Immature natural killer cell (primary cell): Measurements from ENCODE around the gene ACTN3. TPM values are rescaled to one million over a fixed set of nuclear protein-coding genes. Genes with fewer than 3 reads are reported as not detected.
"Not testable (repeated sequence)": the region's sequence is repeated elsewhere in the genome, so short reads cannot be mapped to it uniquely, and the experiment has no call there.

Experiments
- DNase-seq, 3 donors: peaks; one replicate each; pipeline ENCODE4 v3.0.0; 2022; ENCODE audit warnings: mixed read lengths in 1 of 3
- H3K27ac Mint-ChIP-seq, 6 donors: one replicate each; pipeline ENCODE4 v1.8.0; 2020; ENCODE audit warnings: mixed read lengths in 6 of 6, mild to moderate bottlenecking in 5 of 6, inconsistent platforms in 4 of 6, moderate library complexity in 3 of 6
- H3K27me3 Mint-ChIP-seq, 3 donors: one replicate each; pipeline ENCODE4 v1.8.0; 2020 to 2021; ENCODE audit warnings: low read depth in 3 of 3, mild to moderate bottlenecking in 3 of 3, mixed read lengths in 3 of 3, moderate library complexity in 3 of 3, inconsistent platforms in 1 of 3
- H3K36me3 Mint-ChIP-seq, 3 donors: one replicate each; pipeline ENCODE4 v1.8.0; 2020; ENCODE audit warnings: mixed read lengths in 3 of 3, inconsistent platforms in 2 of 3, mild to moderate bottlenecking in 2 of 3
- H3K4me1 Mint-ChIP-seq, 2 donors: one replicate each; pipeline ENCODE4 v1.8.0; 2020; ENCODE audit warnings: inconsistent platforms in 2 of 2, mild to moderate bottlenecking in 2 of 2, mixed read lengths in 2 of 2, moderate library complexity in 1 of 2
- H3K4me3 Mint-ChIP-seq, 5 donors: one replicate each; pipeline ENCODE4 v1.8.0; 2020; ENCODE audit warnings: mild to moderate bottlenecking in 5 of 5, mixed read lengths in 5 of 5, inconsistent platforms in 3 of 5, moderate library complexity in 3 of 5
- H3K9me3 Mint-ChIP-seq, 6 donors: one replicate each; pipeline ENCODE4 v1.8.0; 2020; ENCODE audit warnings: mild to moderate bottlenecking in 6 of 6, mixed read lengths in 6 of 6, inconsistent platforms in 4 of 6, moderate library complexity in 3 of 6
- polyA plus RNA-seq, 3 donors: library from polyadenylated mRNA; unstranded; fragments of 300-500 nt; fragmentation: Illumina TruSeq; gene quantifications; one replicate each; pipeline ENCODE4 v1.2.3, GENCODE V29; 2021

The ACTN3 gene
- polyA plus RNA-seq, 3 donors from 2014 or later = 0.07 TPM; not detected in 2

DNA sequence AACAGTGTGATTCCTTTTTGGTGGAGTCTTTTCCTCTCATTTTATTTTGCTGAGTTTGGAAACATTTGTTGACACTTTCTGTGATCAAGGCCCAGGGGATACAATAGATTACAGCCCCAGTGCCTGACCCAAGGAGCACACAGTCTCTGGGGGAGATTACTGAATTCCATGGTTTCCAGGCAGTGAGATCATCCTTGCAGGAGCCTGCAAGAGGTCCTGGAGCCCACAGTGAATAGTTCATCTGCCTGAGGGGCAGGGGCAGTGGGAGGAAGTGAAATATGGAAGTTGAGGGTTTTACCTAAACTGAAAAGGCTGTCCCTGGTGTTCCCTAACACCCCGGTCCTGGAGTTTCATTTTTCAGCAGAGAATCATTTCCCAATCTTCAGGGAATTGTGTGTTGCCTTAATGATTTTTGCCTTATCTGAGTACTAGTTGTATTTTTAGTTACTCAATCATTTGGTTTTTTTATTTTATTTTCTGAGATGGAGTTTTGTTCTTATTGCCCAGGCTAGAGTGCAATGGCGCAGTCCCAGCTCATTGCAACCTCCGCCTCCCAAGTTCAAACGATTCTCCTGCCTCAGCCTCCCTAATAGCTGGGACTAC lies 54.0 kb downstream of the ACTN3 start:
- H3K9me3 Mint-ChIP-seq = no peaks in the 10 kb centered on the region
- no peak overlapping the region for H3K4me3 Mint-ChIP-seq
- H3K27me3 Mint-ChIP-seq = no peaks in the 10 kb centered on the region
- no peak for DNase-seq
- H3K4me1 Mint-ChIP-seq = peaks cover 0 to 1% of the 10 kb centered on the region in 2 donors
- H3K27ac Mint-ChIP-seq = peak overlapping the region in 2 of 6 donors; percentile 1 to 16
- peaks cover 3 to 30% (median 9%) of the 10 kb centered on the region in 3 donors for H3K36me3 Mint-ChIP-seq

DNA sequence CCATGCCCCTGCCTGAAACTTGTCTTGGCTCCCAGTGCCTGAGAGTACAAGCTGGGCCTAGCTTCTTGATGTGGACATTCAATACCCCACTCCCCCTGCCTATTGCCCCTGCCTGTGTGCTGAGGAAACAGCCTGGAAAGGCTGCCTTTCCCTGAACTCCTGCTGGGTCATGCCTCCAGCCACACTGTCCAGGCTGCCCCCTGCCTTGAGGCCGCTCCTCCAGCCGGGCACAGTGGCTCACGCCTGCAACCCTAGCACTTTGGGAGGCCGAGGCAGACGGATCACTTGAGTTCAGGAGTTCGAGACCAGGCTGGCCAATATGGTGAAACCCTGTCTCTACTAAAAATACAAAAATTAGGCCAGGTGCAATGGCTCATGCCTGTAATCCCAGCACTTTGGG lies 56.4 kb downstream of the ACTN3 start:
- no peak for DNase-seq
- Mint-ChIP-seq H3K9me3 (no peaks in the 10 kb centered on the region), H3K4me1 (no peaks in the 10 kb centered on the region), H3K36me3 (peaks cover 3 to 30% (median 9%) of the 10 kb centered on the region in 3 donors), H3K27me3 (no peaks in the 10 kb centered on the region), H3K27ac (no peak overlapping the region), H3K4me3 (no peak overlapping the region)

DNA sequence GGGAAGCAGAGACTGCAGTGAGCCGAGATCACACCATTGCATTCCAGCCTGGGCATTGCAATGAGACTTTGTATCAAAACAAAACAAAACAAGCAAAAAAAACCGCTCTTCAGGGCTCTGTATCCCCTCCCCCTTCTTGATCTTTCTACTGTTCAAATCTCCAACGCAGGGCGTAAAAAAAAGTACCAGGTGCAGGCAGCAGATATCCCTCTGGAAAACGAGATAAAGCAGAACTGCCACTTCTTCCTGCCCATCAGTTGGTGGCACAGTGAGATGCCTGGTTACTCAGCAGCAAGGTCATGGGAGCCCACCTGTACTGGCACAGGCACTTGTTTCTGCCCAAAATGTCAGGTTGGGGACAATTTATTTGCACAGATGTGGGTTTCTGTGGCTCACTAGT lies 57.5 kb downstream of the ACTN3 start:
- Mint-ChIP-seq H3K36me3 (peaks cover 3 to 26% (median 9%) of the 10 kb centered on the region in 3 donors), H3K27ac (no peak overlapping the region), H3K27me3 (no peaks in the 10 kb centered on the region), H3K4me1 (no peaks in the 10 kb centered on the region), H3K9me3 (no peaks in the 10 kb centered on the region), H3K4me3 (no peak overlapping the region)
- no peak for DNase-seq

DNA sequence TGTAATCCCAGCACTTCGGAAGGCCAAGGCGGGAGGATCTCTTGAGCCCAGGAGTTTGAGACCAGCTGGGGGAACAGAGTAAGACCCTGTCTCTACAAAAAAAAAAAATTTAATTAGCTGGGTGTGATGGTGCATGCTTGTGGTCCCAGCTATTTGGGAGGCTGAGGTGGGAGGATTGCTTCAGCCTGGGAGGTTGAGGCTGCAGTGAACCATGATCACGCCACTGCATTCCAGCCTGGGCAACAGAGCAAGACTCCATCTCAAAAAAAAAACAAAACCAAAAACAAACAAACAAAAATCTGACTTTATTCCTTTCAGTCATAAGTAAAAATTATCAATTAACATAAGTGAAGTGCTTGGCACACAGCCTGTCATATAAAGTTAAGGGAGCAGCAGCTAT lies 59.9 kb downstream of the ACTN3 start:
- H3K27ac Mint-ChIP-seq, H3K4me3 Mint-ChIP-seq, H3K9me3 Mint-ChIP-seq, DNase-seq, H3K27me3 Mint-ChIP-seq: not testable (repeated sequence)
- Mint-ChIP-seq H3K36me3 (peaks cover 3 to 19% (median 9%) of the 10 kb centered on the region in 3 donors), H3K4me1 (peaks cover 15% of the 10 kb centered on the region in 2 donors)

DNA sequence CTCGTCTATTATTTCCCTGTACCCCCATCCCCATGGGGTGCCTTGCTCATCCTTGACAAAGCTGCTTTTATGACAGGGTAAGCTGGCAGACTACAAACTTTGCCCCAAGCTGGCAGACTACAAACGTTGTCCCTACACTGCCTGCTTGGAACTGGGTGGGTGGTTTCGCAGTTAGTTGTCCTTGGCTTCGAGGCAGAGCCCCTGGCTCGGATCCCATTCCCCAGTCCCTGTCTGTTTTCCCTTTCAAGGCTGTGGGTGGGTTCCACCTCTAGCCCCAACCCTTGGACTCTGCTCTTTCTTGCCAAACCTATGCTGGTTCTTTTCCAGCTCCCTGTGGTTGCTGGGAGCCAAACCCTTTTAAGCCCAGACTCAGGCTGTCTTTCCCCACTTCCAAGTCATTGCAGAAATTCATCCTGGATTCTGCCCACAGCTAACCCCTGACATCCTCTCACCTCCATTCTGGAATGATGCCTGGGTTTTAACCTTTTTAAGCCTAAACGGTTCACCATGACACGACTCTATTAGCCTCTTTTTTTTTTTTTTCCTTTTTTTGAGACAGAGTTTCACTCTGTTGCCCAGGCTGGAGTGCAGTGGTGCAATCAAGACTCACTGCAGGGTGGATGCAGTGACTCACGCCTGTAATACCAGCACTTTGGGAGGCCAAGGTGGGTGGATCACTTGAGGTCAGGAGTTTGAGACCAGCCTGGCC lies 60.6 kb downstream of the ACTN3 start:
- Mint-ChIP-seq H3K4me1 (peaks cover 15% of the 10 kb centered on the region in 2 donors), H3K36me3 (peaks cover 3 to 14% (median 9%) of the 10 kb centered on the region in 3 donors), H3K27me3 (no peaks in the 10 kb centered on the region), H3K4me3 (no peak overlapping the region), H3K9me3 (no peaks in the 10 kb centered on the region), H3K27ac (no peak overlapping the region)
- DNase-seq = no peak

DNA sequence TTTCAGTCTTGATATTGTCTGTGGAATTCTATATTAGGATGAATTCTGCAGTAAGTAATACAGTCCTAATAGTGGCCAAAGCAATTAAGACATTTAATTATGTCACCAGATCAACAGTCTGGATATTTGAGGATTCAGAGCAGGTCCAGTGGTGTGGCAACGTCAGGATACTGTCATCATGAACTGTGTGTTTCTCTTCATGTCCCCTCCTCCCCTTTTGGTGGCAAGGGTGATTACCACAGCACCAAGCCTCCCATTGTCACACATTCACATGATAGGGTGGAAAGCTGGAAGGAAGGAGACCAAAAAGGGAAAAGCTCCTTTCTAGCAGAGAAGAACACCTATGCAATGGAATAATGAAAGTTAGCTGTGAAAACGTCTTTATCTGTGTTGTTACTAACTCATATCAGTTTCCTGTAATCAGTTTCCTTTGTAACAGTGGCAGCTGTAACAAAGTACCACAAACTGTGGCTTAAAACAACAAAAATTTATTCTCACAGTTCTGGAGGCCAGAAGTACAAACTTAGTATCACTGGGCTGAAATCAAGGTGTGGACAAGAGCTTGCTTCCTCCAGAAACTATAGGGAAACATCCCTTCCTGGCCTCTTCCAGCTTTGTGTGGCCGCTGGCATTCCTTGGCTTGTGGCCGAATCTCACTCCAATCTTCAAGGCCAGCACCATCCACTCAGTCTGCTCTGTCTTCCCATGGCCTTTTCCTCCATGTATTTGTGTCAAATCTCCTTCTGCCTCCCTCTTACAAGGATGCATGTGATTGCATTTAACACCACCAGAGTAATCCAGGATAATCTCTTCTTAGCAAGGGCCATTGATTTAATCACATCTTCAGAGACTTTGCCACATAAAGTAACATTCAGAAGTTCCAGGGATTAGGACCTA lies 63.3 kb downstream of the ACTN3 start:
- DNase-seq = no peak
- Mint-ChIP-seq H3K27me3 (no peaks in the 10 kb centered on the region), H3K27ac (peak overlapping the region; percentile 69 to 93 (median 89)), H3K4me3 (peak overlapping the region in 4 of 5 donors; percentile 12 to 60 (median 26)), H3K4me1 (peaks cover 15 to 16% of the 10 kb centered on the region in 2 donors), H3K9me3 (no peaks in the 10 kb centered on the region), H3K36me3 (peaks cover 1 to 3% (median 2%) of the 10 kb centered on the region in 3 donors)

DNA sequence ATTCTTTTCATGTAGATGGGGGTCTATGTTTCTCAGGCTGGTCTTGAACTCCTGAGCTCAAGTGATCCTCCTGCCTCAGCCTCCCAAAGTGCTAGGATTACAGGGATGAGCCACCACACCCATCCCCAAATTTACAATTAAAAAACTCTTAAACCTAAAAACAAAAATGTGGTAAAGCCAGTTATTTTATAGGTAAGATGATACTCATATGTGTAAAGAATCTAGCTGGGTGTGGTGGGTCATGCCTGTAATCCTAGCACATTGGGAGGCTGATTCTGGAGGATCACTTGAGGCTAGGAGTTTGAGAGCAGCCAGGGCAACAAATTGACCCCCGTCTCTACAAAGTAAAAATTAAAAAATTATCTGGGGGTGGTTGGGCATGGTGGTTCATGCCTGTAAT lies 65.8 kb downstream of the ACTN3 start:
- Mint-ChIP-seq H3K27me3 (peaks cover 12 to 14% (median 13%) of the 10 kb centered on the region in 3 donors), H3K36me3 (no peaks in the 10 kb centered on the region), H3K4me3 (no peak overlapping the region), H3K4me1 (peaks cover 31 to 36% of the 10 kb centered on the region in 2 donors), H3K27ac (no peak overlapping the region), H3K9me3 (no peaks in the 10 kb centered on the region)
- DNase-seq = no peak

Other genes starting within 250 kb of the ACTN3 start
- gene CD248, start 229.9 kb upstream of the ACTN3 start, polyA plus RNA-seq = not detected
- gene RIN1, start 210.5 kb upstream of the ACTN3 start, polyA plus RNA-seq = under 1 TPM in 2 of 3 donors, not detected in 1; 0.17 to 0.20 TPM
- 10 to 100 TPM; 69.3 to 79.8 (median 76.3) TPM for gene BRMS1, start 201.8 kb upstream of the ACTN3 start, polyA plus RNA-seq
- 10 to 100 TPM in 1 of 3 donors, 1 to 10 TPM in 2; 7.0 to 11.1 (median 7.4) TPM for gene B4GAT1, start 199.3 kb upstream of the ACTN3 start, polyA plus RNA-seq
- under 1 TPM in 2 of 3 donors, not detected in 1; 0.21 to 0.32 TPM for gene SLC29A2, start 175.1 kb upstream of the ACTN3 start, polyA plus RNA-seq
- gene NPAS4, start 125.9 kb upstream of the ACTN3 start, polyA plus RNA-seq = not detected
- 100 to 1,000 TPM in 1 of 3 donors, 10 to 100 TPM in 2; 53.6 to 118 (median 88.6) TPM for gene MRPL11, start 108.1 kb upstream of the ACTN3 start, polyA plus RNA-seq
- 1 to 10 TPM; 1.6 to 3.2 (median 1.7) TPM for gene PELI3, start 80.0 kb upstream of the ACTN3 start, polyA plus RNA-seq
- 10 to 100 TPM; 44.5 to 54.2 (median 47.6) TPM for gene DPP3, start 66.5 kb upstream of the ACTN3 start, polyA plus RNA-seq
- 1 to 10 TPM; 5.3 to 8.3 (median 6.2) TPM for gene BBS1, start 36.3 kb upstream of the ACTN3 start, polyA plus RNA-seq
- 10 to 100 TPM; 19.8 to 28.0 (median 24.7) TPM for gene ZDHHC24, start 855 bp upstream of the ACTN3 start, polyA plus RNA-seq
- gene CTSF, start 21.7 kb downstream of the ACTN3 start, polyA plus RNA-seq = 10 to 100 TPM; 24.2 to 56.7 (median 48.8) TPM
- gene CCDC87, start 46.2 kb downstream of the ACTN3 start, polyA plus RNA-seq = not detected
- 10 to 100 TPM; 34.3 to 52.8 (median 41.7) TPM for gene CCS, start 46.3 kb downstream of the ACTN3 start, polyA plus RNA-seq
- gene RBM14, start 69.7 kb downstream of the ACTN3 start, polyA plus RNA-seq = 10 to 100 TPM; 51.7 to 96.6 (median 73.2) TPM
- 100 to 1,000 TPM; 251 to 308 (median 255) TPM for gene RBM4, start 91.8 kb downstream of the ACTN3 start, polyA plus RNA-seq
- gene RBM4B, start 131.0 kb downstream of the ACTN3 start, polyA plus RNA-seq = 10 to 100 TPM in 2 of 3 donors, 1 to 10 TPM in 1; 8.6 to 24.6 (median 16.0) TPM
- gene SPTBN2, start 182.3 kb downstream of the ACTN3 start, polyA plus RNA-seq = not detected